Measurements from ENCODE around the gene B3GNT5. TPM values are rescaled to one million over a fixed set of nuclear protein-coding genes. Genes with fewer than 3 reads are reported as not detected.

Gene B3GNT5
- total and polyA plus RNA-seq, 2 experiments from 2014 or later, result 22.7 to 39.6 TPM

DNA sequence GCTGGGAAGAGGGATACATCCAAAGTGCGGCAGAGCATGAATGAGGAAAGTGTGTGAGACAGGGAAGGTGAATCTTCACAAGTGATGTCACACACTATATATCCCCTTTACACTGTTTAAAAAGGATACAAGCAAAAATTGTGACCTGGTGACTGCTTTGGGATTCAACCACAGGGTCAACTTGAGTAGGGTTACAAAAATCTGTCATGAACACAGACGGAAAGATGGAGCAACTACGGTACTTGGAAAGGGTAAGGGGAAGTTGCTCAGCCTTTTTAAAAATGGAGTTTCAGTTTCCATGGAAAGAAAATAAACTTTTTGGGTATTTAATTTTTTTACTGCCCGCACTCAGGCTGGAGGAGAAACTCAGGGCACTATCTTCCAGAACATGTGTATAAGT is 60.3 kb downstream of the B3GNT5 start:
- WGBS (ENCODE audit: low lambda C conversion rate, missing lambda C conversion rate), result 97% methylated on average over 4 of the region's 4 CpGs

DNA sequence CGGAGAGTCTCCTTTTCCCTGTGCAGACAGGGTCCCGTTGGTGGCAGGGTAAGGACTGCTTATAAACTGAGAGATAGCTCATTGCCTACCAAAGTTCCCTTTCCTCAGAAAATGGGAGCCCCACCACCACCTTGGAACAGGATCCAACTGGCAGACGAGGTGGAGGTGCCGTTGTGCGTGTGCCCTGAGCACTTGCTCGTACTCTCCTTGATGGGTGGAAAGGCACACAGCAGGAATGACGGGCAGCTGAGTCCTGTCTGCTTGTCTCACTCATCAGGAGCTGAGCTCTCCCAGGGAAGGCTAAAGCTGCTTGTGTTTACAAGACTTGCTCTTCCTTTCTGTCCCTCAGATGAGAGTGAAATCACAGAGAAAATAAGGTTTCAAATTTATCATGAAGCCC is 60.7 kb downstream of the B3GNT5 start:
- no peaks in the 10 kb centered on the region for H4K20me1 ChIP-seq (ENCODE audit: insufficient read depth, poor library complexity, severe bottlenecking)
- no peaks in the 10 kb centered on the region for H3K36me3 ChIP-seq (replicated peaks; ENCODE audit: insufficient read depth, low read depth)
- WGBS (ENCODE audit: low lambda C conversion rate, missing lambda C conversion rate), result 79% methylated on average over 7 of the region's 7 CpGs
- no peaks in the 10 kb centered on the region for H3K9me2 ChIP-seq (replicated peaks; ENCODE audit: insufficient read depth)
- H3K27ac ChIP-seq, result no peak overlapping the region
- no peaks in the 10 kb centered on the region for H3K79me2 ChIP-seq
- H3K27me3 ChIP-seq, result no peaks in the 10 kb centered on the region
- no peak overlapping the region for H3K4me3 ChIP-seq
- no peaks in the 10 kb centered on the region for H3K9me3 ChIP-seq (ENCODE audit: low read depth)
- H3K4me1 ChIP-seq (ENCODE audit: insufficient read depth), result no peaks in the 10 kb centered on the region
- TF ChIP-seq, protein P1, sequence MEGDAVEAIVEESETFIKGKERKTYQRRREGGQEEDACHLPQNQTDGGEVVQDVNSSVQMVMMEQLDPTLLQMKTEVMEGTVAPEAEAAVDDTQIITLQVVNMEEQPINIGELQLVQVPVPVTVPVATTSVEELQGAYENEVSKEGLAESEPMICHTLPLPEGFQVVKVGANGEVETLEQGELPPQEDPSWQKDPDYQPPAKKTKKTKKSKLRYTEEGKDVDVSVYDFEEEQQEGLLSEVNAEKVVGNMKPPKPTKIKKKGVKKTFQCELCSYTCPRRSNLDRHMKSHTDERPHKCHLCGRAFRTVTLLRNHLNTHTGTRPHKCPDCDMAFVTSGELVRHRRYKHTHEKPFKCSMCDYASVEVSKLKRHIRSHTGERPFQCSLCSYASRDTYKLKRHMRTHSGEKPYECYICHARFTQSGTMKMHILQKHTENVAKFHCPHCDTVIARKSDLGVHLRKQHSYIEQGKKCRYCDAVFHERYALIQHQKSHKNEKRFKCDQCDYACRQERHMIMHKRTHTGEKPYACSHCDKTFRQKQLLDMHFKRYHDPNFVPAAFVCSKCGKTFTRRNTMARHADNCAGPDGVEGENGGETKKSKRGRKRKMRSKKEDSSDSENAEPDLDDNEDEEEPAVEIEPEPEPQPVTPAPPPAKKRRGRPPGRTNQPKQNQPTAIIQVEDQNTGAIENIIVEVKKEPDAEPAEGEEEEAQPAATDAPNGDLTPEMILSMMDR (IDR thresholded peaks at IDR 0.05; ENCODE audit: poor library complexity), result no peak
- no peak for TF ChIP-seq EZH2phosphoT487 (IDR thresholded peaks at IDR 0.05; ENCODE audit: low read depth, severe bottlenecking, unreplicated experiment)
- TF ChIP-seq EZH2 (IDR thresholded peaks at IDR 0.05; ENCODE audit: borderline replicate concordance), result no peak
- H2AFZ ChIP-seq, result no peak overlapping the region
- no peak overlapping the region for H3K4me2 ChIP-seq
- no peak for DNase-seq (ENCODE audit: low spot score)

More for the DNA sequence above, 60.3 kb downstream of the B3GNT5 start:
- H3K36me3 ChIP-seq (replicated peaks; ENCODE audit: insufficient read depth, low read depth), result no peaks in the 10 kb centered on the region
- no peaks in the 10 kb centered on the region for H3K9me2 ChIP-seq (replicated peaks; ENCODE audit: insufficient read depth)
- no peaks in the 10 kb centered on the region for H4K20me1 ChIP-seq (ENCODE audit: insufficient read depth, poor library complexity, severe bottlenecking)
- H3K79me2 ChIP-seq, result no peaks in the 10 kb centered on the region
- TF ChIP-seq EZH2 (IDR thresholded peaks at IDR 0.05; ENCODE audit: borderline replicate concordance) (no peak), EZH2phosphoT487 (IDR thresholded peaks at IDR 0.05; ENCODE audit: low read depth, severe bottlenecking, unreplicated experiment) (no peak)
- TF ChIP-seq, protein P1 (IDR thresholded peaks at IDR 0.05; ENCODE audit: poor library complexity), result no peak
- H3K9me3 ChIP-seq (ENCODE audit: low read depth), result no peaks in the 10 kb centered on the region
- no peaks in the 10 kb centered on the region for H3K4me1 ChIP-seq (ENCODE audit: insufficient read depth)
- no peak overlapping the region for H3K4me3 ChIP-seq
- no peak overlapping the region for H3K27ac ChIP-seq
- DNase-seq (ENCODE audit: low spot score), result no peak
- no peak overlapping the region for H3K4me2 ChIP-seq
- H2AFZ ChIP-seq, result no peak overlapping the region
- H3K27me3 ChIP-seq, result no peaks in the 10 kb centered on the region

DNA sequence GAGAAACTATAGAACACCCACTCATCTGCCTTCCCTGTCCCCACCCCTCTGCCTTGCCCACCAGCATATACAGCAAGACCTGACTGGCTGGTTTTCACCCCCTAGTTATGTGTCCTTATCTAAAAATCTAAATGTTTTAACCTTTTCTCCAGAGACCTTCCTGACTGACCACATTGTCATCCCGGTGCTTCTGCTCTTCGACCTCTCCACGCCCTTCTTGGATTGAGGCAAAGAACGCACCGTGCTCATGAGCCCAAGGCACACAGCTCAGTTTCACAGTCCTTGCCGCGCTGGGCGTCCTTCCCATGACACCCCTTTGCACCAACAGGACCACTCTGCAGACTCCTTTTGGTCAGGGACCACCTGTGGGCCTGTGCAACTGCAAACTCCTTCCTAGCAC is 62.7 kb downstream of the B3GNT5 start:
- Histone ChIP-seq H3K27me3 (no peaks in the 10 kb centered on the region), H4K20me1 (ENCODE audit: insufficient read depth, poor library complexity, severe bottlenecking) (no peaks in the 10 kb centered on the region), H3K9me3 (ENCODE audit: low read depth) (no peaks in the 10 kb centered on the region), H3K4me3 (no peak overlapping the region), H3K27ac (peak overlapping the region; percentile 29), H3K79me2 (no peaks in the 10 kb centered on the region), H2AFZ (no peak overlapping the region), H3K36me3 (replicated peaks; ENCODE audit: insufficient read depth, low read depth) (no peaks in the 10 kb centered on the region), H3K4me1 (ENCODE audit: insufficient read depth) (no peaks in the 10 kb centered on the region), H3K9me2 (replicated peaks; ENCODE audit: insufficient read depth) (no peaks in the 10 kb centered on the region), H3K4me2 (peak overlapping the region; percentile 39)
- TF ChIP-seq, protein P1 (IDR thresholded peaks at IDR 0.05; ENCODE audit: poor library complexity), result no peak
- TF ChIP-seq EZH2 (IDR thresholded peaks at IDR 0.05; ENCODE audit: borderline replicate concordance) (no peak), EZH2phosphoT487 (IDR thresholded peaks at IDR 0.05; ENCODE audit: low read depth, severe bottlenecking, unreplicated experiment) (no peak)
- peak; percentile 27 for DNase-seq (ENCODE audit: low spot score)
- WGBS (ENCODE audit: low lambda C conversion rate, missing lambda C conversion rate), result 61% methylated on average over 8 of the region's 8 CpGs

DNA sequence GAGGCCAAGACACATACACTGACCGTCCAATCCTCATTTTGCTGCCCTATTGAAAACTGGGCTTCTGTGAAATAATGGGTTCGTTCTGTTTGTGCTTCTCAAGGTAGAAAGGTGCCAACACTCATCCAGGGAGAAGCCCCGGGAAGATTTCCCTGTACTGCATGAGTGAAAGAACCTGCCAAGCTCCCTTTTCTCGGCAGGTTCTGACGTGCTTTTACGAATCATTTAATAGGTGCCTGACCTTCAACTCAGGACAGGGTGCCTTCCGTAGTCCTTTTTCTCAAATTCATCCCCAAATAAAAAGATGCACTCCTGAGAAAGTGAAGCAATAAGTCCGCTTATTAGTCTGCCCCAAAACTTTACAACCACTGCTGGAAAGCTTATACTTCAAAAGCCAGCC is 64.2 kb downstream of the B3GNT5 start:
- no peaks in the 10 kb centered on the region for H3K27me3 ChIP-seq
- H3K36me3 ChIP-seq (replicated peaks; ENCODE audit: insufficient read depth, low read depth), result no peaks in the 10 kb centered on the region
- no peak overlapping the region for H2AFZ ChIP-seq
- no peaks in the 10 kb centered on the region for H4K20me1 ChIP-seq (ENCODE audit: insufficient read depth, poor library complexity, severe bottlenecking)
- no peaks in the 10 kb centered on the region for H3K79me2 ChIP-seq
- DNase-seq (ENCODE audit: low spot score), result no peak
- H3K9me2 ChIP-seq (replicated peaks; ENCODE audit: insufficient read depth), result no peaks in the 10 kb centered on the region
- no peaks in the 10 kb centered on the region for H3K4me1 ChIP-seq (ENCODE audit: insufficient read depth)
- H3K27ac ChIP-seq, result no peak overlapping the region
- TF ChIP-seq, protein P1 (IDR thresholded peaks at IDR 0.05; ENCODE audit: poor library complexity), result no peak
- TF ChIP-seq EZH2phosphoT487 (IDR thresholded peaks at IDR 0.05; ENCODE audit: low read depth, severe bottlenecking, unreplicated experiment) (no peak), EZH2 (IDR thresholded peaks at IDR 0.05; ENCODE audit: borderline replicate concordance) (no peak)
- no peaks in the 10 kb centered on the region for H3K9me3 ChIP-seq (ENCODE audit: low read depth)
- no peak overlapping the region for H3K4me3 ChIP-seq
- H3K4me2 ChIP-seq, result no peak overlapping the region
- WGBS (ENCODE audit: low lambda C conversion rate, missing lambda C conversion rate), result 89% methylated on average over 8 of the region's 8 CpGs

All from hepatocyte (in vitro differentiated cells).